GM18499 (cell line): ENCODE results near the gene RAB31.

Source experiments
- ATAC-seq: cut with Tn5 transposase; IDR thresholded peaks from one replicate; pipeline ENCODE4 v1.9.1; 2021; ENCODE audit warnings: moderate number of reproducible peaks; ENCODE audit not compliant: insufficient read depth, unreplicated experiment

RAB31 gene

DNA sequence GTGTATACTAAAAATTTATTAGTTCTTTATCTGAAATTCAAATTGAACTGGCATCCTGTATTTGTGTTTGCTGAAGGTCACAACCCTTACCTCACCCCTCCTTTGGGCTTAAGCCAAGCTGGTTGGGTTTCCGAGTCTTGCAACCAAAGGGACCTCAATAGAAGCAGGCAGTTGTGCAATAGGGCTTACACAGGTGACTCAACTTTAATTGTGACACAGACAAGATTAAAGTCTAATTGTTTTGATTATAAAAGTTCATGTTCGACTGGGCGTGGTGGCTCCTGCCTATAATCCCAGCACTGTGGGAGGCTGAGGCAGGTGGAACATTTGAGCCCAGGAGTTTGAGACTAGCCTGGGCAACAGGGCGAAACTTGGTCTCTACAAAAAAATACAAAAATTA lies 71.5 kb downstream of the RAB31 start:
- no peak for ATAC-seq

DNA sequence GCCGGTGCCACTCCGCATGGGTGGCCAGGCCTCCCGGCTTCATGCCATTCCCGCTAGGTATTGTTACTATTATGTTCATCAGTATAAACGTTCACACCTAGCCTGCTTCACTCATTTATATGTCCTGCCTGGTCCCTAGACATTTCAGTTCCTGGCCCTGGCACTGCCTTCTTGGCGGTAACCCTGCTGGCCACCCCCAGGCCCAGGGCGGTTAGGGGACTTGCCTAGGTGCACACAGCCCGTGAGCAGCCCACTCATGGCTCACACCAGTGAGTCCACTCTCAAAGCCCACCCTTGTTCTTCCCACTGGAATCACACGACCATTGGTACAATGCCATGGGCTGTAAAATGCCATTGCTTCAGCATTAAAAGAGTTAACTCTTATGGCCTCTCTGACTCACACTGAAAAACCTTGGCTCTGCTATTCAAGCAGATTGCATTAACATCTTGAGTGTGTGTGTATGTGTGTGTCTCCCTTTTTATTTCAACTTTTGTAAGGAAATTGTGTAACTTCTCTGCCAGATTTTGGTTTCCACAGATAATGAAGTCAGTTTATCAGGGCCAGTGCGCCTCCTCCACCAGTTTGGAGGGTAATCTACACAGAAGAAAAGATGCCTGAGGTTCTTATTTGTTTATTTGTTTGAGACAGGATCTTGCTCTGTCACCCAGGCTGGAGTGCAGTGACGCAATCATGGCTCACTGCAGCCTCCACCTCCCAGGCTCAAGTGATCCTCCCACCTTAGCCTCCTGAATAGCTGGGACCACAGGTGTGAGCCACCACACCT lies 74.2 kb downstream of the RAB31 start:
- ATAC-seq, result no peak

DNA sequence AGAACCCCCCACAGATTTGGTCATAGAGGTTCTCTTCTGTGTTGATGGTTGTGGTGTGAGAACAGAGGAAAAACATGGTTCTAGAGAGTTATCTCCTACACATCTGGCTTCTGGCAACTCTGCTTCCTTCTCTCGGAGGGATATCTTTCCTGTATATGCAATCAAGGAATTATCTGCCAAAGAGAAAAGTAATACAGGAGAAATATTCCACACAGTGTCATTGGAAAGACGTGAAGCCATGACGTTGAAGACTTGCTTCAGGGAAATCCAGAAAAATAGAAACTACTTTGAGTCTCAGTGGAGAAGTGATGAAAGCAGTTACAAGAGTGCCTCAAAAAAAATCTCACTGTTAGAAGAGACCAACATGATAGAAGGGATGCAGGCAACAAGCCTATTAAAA lies 78.5 kb downstream of the RAB31 start:
- ATAC-seq, result no peak

DNA sequence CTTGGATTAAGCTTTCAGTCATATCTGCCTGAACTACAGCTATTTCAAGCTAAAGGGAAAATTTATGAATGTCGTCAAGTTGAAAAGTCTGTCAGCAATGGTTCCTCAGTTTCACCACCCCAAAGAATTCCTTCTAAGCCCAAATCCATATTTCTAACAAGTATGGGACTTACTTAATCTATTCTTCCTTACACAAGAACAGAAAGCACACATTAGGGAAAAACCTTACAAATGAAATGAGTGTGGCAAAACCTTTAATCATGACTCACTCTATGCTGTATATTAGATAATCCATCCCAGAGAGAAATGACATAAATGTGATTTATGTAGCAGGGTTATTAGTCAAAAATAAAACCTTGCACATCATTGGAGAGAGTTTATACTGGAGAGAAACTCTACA lies 78.9 kb downstream of the RAB31 start:
- ATAC-seq, result no peak

DNA sequence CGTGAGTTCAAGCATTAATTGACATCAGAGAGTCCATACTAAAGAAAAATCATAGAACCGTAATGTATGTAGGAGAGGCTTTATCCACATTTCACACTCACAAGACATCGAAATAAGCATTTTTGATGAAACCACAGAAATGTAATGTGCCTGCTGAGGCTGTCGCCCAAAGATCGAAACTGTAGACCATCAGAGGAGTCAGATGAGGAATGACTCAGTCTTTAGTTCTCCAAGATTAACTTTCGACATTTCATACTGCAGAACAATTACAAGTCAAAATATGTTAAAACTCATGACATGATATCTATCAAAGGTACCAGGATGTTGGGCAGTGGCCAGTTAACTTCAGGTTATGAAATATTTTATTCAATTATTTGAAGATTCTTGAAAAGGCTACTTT lies 79.6 kb downstream of the RAB31 start:
- no peak for ATAC-seq

DNA sequence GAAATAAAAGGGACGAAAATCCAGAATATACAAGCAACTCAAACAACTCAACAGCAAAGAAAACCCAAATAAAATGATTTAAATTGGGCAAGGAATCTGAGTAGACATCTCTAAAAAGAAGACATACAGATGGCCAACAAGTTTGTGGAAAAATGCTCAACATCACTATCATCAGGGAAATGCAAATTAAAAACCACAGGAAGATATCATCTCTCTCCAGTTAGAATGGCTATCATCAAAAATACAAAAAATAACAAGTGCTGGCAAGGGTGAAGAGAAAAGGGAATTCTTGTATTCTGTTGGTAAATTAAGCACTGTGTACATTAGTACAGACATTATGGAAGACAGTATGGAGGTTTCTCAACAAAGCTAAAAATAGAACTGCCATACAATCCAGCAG lies 80.0 kb downstream of the RAB31 start:
- no peak for ATAC-seq

DNA sequence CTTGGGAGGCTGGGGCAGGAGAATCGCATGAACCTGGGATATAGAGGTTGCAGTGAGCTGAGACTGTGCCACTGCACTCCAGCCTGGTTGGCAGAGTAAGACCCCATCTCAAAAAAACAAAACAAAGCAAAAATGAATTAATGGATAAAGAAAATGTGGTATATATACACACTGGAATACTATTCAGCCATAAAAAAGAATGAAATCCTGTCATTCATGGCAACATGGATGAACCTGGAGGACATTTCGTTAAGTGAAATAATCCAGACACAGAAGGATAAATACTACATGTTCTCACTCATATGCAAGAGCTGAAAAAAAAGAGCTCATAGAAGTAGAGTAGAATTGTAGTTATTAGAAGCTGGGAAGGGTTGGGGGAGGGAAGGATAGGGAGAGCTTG lies 80.8 kb downstream of the RAB31 start:
- ATAC-seq, result no peak

DNA sequence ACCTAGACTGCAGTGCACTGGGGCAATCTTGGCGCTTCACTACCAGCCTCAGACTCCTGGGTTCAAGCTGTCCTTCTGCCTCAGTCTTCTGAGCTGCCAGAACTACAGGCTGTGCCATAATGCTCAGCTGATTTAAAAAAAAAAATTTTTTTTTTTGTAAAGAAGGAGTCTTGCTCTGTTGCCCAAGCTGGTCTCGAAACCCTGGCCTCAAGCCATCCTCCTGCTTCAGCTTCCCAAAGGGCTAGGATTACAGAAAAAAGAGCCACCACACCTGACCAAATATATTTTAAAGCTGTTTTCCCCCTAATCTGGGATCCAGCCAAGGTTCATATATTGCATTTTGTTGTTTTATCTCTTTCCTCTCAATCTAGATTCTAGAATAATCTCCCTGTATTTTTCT lies 82.2 kb downstream of the RAB31 start:
- no peak for ATAC-seq

DNA sequence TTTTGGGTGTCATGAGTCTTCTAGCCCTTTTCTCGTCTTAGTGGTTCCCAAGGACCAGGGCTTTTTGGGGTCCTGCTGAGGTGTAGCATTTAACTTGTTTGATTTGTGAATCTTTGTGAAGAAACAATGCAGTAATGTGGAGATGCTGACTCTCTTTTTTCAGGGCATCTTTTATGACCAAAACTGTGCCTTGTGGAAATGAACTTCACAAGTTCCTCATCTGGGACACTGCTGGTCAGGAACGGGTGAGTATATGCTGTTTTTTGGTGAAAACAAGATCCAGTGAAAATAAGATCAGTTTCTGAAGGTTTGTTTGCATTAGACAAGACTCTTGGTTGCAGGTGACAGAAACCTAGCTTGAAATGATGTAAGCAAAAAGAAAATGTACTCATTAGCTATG lies 83.9 kb downstream of the RAB31 start:
- no peak for ATAC-seq

DNA sequence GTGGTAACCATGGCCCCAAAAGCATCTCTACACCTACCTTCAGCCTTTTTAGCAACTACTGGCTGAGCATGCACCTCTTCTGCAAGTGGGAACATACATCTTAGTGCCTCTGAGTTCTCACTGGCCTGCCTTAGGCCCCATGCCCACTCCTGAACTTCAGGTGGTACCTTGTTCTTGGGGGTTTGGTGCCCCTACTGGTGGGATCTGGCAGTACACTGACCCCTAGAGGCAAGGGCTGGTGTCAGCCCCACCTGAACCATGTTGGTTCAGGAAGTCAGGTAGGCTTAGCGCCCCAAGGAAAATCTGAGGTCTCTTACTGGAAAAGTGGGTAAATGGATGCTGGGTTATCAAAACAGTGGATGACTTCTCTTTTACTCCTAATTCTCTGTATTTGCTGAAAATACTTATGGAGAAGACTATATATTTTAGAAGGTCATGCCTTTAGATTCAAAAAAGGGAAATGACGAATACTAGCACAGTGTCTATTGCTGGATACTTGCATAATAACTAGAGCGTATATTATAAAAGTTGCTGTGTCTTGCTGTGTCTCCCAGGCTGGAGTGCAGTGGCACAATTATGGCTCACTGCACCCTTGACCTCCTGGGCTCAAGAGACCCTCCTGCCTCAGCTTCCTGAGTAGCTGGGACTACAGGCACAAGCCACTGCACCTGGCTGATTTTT lies 84.6 kb downstream of the RAB31 start:
- no peak for ATAC-seq

DNA sequence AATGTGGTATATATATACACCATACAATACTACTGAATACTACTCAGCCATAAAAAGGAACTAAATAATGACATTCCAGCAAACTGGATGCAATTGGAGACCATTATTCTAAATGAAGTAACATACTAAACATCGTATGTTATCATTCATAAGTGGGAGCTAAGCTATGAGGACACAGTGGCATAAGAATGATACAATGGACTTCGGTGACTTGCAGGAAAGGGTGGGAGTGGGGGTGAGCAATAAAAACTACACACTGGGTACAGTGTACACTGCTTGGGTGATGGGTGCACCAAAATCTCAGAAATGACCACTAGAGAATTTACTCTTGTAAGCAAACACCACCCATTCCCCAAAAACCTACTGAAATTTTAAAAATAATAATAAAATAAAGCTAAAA lies 87.9 kb downstream of the RAB31 start:
- no peak for ATAC-seq

DNA sequence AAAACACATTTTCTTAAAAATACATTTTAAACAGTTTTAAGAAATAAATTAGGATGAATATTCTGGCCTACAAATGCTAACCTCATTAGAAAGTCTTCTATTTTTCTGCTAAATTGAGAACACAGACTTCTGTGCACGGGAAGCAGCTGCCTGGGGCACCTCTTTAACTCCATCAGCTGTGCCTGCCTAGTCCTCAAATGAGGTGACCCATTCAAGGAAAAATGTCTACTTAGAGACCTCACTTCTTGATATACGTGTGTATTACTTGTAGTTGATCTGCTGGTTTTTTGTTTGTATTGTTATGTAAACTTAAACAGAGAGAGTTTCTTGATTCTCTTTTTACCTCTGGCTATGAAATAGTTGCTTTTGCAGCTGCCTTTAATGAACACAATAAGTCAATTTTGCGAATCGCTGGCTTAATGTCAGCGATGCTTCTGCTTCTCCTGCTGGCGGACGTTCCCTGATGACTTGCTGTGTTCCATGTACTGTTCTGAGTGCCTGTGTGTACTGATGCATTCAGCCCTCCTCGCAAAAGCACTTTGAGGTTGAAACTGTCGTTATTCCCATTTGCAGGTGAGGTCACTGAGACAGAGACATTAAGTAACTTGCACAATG lies 88.9 kb downstream of the RAB31 start:
- ATAC-seq, result no peak

DNA sequence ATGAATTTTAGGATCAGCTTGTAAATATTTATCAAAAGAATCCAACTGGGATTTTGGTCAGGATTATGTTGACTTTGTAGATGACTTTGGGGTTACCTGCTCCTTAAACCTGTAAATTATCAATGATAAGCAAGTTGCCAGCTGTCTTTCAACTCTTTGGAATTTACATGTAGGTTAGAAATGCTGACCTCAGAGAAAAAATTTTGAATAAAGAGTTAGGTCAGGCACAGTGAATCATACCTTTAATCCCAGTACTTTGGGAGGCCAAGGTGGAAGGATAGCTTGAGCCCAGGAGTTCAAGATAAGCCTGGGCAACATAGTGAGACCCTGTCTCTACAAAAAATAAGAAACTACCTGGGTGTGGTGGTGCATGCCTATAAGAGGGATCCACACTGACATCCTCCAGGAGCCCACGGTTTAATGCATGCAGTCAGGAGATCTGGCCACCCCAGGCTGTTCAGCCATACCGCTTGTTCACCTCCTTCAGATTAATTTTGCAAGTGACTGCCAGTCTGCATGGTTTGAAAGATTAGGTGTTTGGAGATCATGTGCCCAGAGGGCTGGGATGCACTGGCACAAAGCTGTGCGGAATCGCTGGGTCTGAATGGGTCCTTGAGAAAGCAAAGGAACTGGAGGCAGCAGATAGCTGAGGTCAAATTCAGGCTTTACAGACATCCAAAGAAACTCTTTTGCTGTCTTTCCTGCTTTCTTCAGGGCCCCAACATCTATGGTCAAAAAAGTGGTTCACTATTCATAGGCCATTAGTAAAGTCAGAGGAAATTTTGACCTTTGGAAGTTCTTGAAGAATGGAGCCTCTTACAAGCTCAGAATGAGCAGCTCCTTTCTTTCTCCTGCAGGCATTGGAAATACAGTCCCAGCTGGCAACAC lies 94.3 kb downstream of the RAB31 start:
- ATAC-seq, result no peak

DNA sequence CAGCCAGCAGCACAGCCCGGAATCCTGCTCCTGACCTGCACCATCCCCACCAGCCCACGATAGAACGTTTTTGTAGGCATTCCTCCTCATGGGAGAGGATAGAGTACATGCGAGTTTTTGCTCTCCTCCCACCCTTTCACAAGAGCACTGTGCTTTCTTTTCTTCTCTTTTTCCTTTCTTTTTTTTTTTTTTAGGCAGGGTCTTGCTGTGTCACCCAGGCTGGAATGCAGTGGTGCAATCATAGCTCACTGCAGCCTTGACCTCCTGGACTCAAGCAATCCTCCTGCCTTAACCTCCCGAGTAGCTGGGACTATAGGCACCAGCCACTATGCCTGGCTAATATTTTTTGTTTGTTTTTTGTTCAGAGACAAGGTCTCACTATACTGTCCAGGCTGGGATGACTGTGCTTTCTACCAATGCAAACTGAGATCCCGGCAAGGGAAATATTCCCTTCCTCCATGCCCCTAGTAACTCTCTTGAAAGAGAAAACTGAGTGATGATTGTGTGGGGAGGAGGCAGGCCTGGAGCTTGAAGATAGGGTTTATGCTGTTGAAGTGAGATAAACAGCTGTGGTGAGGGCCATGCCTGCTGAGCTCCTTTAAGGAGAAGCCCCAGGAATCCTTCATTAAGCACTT lies 95.1 kb downstream of the RAB31 start:
- ATAC-seq, result no peak

DNA sequence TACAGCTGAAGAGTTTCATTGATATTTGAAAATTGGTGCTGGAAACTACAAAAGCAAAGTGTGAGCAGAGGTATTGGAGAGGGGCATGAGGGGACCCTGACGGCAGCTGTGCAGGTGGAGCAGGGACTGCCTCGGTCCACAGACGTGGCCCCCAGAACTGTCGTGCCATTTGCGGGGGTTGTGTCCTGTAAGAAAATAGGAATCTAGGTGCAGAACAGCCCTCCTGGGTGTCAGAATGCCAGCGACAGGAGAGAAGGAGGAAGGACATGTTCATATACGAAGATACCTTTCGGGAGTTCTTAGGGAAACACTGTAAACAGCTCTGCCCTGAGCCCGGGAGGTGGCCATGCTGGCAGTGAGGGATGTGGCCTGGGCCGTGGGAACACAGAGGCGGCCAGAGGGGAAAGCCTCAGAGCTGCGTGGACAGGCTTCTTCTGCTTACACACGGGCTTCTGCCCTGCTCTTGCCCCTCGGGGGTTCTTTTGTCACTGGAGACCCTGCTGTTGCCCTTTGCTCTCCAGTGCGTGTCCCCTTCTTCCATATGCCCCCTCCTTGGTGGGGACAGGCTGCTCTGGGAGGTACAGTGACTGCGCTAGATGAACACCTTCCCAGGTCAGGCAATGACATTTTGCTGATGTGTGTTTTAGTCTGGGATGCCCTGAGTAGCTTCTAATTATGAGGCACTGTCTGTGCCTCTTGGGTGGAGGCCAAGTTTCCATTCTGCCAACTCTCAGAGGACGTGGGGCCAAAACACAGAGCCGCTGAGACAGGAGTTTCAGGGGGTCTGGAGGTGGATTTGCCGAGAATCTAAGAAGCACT lies 95.8 kb downstream of the RAB31 start:
- no peak for ATAC-seq

DNA sequence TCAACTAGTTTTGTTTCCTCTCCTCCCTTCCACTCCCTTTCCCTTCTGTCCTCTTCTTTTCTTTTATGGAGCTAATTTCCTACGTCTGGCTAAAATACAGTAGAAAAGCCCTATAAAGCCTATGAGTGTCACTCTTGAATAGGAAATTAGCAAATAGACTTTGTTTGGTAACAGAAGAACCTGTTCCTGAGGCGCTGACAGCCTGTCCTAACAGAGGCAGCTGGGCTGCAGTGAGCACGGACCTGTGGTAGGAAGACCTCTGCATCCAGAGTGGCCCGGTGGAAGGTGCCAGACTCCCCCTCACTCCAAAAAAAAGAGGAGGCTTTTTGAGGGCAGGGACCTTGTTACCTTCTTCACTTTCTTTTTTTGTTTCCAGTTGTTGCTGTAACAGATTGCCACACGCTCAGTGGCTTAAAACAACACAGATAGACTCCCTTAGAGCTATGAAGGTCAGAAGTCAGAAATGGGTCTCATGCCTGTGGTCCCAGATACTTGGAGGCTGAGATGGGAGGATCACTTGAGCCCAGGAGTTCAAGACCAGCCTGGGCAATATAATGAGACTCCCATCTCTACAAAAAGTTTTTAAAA lies 96.5 kb downstream of the RAB31 start:
- ATAC-seq, result no peak

DNA sequence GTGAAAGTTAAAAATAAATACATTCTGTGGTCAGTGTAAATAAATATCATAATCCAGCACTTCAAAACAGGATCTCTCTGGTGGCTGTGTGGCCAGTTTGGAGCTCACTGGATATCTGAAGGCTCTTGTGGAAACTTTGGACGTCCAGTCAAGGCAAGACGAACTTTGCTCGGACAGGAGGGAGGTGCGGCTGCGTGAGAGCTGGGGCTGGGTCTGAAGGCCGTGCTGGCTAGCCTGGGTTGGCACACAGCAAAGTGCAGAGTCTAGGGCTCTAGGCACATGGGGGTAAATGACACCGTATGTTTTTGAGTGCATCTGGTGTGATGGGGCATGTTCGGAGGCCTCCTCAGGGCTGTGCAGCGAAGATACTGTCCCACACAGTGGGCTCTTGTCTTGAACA lies 98.8 kb downstream of the RAB31 start:
- ATAC-seq, result no peak

DNA sequence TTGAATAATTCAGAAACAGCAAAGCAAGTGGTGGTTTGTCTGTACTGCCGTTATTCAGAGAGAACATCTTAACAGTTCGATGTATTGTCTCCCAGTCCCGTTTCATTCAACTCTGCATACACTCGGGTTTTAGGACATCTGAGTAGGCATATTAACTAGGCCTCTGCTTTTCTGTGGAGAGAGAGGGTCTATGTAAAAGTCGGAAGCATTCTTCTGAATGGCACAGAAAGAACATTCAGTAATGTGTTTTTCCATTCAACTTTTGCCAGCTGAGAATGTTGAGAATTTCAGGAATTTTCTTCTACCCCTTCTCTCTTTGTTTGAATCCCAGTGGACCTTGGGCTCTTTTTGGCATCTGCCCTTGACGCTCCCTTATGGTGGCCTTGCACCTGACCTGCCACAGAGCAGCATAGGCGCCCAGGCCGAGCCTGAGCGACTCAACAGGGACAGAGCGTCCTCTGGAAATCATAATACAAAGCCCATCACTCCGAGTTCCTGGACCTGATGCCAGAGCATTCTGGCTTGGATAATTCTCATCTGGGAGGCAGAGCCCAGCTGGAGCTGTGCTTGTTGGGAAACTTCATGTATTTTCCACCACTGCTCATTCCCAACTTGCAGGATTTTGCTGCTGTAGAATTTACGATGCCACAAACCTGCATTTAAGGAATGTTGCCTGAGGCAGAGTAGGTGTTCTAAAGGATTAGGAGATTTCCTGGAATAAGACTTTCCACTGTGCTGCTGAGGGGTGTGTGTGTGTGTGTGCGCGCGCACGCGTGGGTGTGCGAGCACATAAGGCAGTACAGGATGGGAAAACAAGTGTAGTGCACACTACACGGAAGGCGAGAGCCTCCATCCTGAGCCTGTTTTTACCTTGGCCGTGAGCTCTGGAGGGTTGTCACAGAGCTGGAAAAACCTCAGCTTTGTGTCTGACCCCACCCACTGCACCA lies 100.5 kb downstream of the RAB31 start:
- ATAC-seq, result no peak
